Measurements from ENCODE around the gene TMEM145.
A peak's percentile ranks its signal among the peaks of the same experiment; 100 is the strongest.

TMEM145 gene

DNA sequence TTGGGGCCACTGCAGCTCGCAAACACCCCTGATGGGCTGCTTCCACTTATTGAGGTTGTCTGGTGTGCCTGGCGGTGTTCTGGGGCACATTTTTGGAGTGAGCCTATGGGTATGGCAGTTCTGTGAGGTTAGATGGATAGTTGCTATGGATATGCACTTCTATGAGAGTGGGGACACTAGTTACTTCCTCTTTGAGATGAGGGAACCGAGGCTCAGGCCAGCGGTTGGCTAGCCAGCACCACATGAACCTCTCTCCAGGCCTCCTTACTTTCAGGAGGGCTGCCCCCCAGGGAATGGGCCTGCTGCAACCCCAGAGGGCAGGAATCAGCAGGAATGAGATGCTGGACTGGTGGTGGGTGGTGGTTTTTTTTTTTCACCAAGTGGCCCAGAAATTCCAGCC is 24.7 kb upstream of the TMEM145 start:
- TF ChIP-seq, protein P1, sequence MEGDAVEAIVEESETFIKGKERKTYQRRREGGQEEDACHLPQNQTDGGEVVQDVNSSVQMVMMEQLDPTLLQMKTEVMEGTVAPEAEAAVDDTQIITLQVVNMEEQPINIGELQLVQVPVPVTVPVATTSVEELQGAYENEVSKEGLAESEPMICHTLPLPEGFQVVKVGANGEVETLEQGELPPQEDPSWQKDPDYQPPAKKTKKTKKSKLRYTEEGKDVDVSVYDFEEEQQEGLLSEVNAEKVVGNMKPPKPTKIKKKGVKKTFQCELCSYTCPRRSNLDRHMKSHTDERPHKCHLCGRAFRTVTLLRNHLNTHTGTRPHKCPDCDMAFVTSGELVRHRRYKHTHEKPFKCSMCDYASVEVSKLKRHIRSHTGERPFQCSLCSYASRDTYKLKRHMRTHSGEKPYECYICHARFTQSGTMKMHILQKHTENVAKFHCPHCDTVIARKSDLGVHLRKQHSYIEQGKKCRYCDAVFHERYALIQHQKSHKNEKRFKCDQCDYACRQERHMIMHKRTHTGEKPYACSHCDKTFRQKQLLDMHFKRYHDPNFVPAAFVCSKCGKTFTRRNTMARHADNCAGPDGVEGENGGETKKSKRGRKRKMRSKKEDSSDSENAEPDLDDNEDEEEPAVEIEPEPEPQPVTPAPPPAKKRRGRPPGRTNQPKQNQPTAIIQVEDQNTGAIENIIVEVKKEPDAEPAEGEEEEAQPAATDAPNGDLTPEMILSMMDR (IDR thresholded peaks at IDR 0.05; ENCODE audit: low read depth, low read length), result no peak
- DNase-seq (ENCODE audit: low read depth in 2 of 2), result no peak
- no peak overlapping the region for H3K4me3 ChIP-seq (replicated peaks in 1 of 2; ENCODE audit: low read depth in 2 of 2, low read length in 2 of 2)

DNA sequence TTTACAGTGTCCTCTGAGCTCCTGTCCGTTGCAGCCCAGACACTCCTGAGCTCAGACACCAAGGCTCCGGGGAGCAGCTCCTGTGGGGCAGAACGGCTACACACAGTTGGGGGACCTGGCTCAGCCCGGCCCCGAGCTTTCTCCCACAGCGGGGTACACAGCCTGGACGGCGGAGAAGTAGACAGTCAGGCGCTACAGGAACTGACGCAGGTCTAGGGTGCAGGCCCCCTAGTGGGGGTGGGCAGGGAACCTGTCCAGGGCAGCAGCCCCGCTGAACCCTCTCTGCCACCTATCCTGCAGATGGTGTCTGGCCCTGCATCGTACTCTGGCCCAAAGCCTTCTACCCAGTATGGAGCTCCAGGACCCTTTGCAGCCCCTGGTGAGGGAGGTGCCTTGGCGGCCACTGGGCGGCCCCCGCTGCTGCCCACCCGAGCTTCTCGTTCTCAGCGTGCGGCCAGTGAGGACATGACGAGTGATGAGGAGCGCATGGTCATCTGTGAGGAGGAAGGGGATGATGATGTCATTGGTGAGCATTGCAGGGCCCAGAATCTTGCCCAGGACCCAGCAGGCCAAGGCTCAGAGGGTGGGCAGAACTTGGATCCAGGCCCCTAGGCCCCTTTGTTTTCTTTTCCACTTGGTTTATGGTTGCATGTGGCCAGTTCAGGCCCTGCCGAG is 24.1 kb upstream of the TMEM145 start:
- H3K4me3 ChIP-seq (replicated peaks in 1 of 2; ENCODE audit: low read depth in 2 of 2, low read length in 2 of 2), result no peak overlapping the region
- DNase-seq (ENCODE audit: low read depth in 2 of 2), result no peak
- TF ChIP-seq, protein P1 (IDR thresholded peaks at IDR 0.05; ENCODE audit: low read depth, low read length), result no peak

DNA sequence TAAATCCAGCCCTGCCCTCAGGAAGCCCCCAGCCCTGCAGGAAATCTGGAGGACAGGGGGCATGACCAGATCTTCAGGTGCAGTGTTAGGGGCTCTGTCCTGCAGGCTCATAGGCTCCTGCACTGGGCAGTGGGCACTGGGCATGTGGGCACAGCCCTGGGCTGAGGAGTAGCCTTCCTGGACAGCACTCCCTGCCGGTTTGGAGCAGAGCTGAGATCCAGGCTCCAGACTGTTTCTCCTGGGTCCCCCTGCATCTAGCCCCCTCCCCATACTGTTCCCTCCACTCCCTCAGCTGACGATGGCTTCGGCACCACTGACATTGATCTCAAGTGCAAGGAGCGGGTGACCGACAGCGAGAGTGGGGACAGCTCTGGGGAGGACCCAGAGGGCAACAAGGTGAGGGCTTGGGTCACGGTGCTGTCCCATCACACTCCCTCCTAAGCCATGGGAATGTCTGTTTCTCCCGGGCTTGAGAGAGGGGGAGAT is 23.5 kb upstream of the TMEM145 start:
- TF ChIP-seq, protein P1 (IDR thresholded peaks at IDR 0.05; ENCODE audit: low read depth, low read length), result no peak
- DNase-seq (ENCODE audit: low read depth in 2 of 2), result no peak
- H3K4me3 ChIP-seq (replicated peaks in 1 of 2; ENCODE audit: low read depth in 2 of 2, low read length in 2 of 2), result no peak overlapping the region

DNA sequence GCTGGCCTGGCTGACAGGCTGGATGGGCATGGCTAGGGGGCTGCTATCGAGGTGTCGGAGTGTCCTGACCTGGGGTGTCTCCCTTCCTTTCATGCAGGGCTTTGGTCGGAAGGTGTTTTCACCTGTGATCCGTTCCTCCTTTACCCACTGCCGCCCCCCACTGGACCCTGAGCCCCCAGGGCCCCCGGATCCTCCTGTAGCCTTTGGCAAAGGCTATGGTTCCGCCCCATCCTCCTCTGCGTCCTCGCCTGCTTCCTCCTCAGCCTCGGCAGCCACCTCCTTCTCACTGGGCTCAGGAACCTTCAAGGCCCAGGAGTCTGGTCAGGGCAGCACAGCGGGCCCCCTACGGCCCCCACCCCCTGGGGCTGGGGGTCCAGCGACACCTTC is 23.0 kb upstream of the TMEM145 start:
- no peak for DNase-seq (ENCODE audit: low read depth in 2 of 2)
- no peak overlapping the region for H3K4me3 ChIP-seq (replicated peaks in 1 of 2; ENCODE audit: low read depth in 2 of 2, low read length in 2 of 2)
- TF ChIP-seq, protein P1 (IDR thresholded peaks at IDR 0.05; ENCODE audit: low read depth, low read length), result no peak

DNA sequence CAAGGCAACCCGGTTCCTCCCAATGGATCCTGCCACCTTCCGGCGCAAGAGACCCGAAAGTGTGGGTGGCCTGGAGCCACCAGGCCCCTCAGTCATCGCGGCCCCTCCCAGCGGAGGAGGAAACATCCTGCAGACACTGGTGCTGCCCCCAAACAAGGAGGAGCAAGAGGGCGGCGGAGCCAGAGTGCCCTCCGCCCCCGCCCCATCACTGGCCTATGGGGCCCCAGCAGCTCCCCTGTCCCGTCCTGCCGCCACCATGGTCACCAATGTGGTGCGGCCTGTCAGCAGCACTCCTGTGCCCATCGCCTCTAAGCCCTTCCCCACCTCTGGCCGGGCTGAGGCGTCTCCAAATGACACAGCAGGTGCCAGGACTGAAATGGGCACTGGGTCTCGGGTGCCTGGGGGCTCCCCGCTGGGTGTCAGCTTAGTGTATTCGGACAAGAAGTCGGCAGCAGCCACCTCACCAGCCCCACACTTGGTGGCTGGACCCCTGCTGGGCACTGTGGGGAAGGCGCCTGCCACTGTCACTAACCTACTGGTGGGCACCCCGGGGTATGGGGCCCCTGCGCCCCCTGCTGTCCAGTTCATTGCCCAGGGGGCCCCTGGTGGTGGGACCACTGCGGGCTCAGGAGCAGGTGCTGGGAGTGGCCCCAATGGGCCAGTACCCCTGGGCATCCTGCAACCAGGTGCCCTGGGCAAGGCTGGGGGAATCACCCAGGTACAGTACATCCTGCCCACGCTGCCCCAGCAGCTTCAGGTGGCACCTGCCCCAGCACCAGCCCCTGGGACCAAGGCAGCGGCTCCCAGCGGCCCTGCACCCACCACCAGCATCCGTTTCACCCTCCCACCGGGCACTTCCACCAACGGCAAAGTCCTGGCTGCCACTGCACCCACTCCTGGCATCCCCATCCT is 22.3 kb upstream of the TMEM145 start:
- DNase-seq (ENCODE audit: low read depth in 2 of 2), result no peak
- TF ChIP-seq, protein P1 (IDR thresholded peaks at IDR 0.05; ENCODE audit: low read depth, low read length), result peak; percentile 53
- H3K4me3 ChIP-seq (replicated peaks in 1 of 2; ENCODE audit: low read depth in 2 of 2, low read length in 2 of 2), result no peak overlapping the region

DNA sequence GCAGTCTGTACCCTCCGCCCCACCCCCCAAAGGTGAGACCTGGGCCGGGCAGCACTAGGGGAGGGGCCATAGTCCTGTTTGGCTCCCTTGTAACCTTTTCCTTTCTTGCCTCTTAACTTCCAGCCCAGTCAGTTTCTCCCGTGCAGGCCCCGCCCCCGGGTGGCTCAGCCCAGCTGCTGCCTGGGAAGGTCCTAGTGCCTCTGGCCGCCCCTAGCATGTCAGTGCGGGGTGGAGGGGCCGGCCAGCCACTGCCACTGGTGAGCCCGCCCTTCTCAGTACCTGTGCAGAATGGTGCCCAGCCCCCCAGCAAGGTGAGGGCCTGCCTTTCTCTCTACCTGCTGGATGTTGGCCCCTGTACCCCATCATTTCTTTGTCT is 21.7 kb upstream of the TMEM145 start:
- DNase-seq (ENCODE audit: low read depth in 2 of 2), result no peak
- no peak overlapping the region for H3K4me3 ChIP-seq (replicated peaks in 1 of 2; ENCODE audit: low read depth in 2 of 2, low read length in 2 of 2)
- TF ChIP-seq, protein P1 (IDR thresholded peaks at IDR 0.05; ENCODE audit: low read depth, low read length), result no peak
